GM19467 (cell line): ENCODE measurements around the gene DLG2.

ENCODE experiments used
- ATAC-seq: cut with Tn5 transposase; IDR thresholded peaks from one replicate; pipeline ENCODE4 v1.9.1; 2021; ENCODE audit warnings: mild to moderate bottlenecking, moderate library complexity; ENCODE audit not compliant: unreplicated experiment

DLG2 gene

DNA sequence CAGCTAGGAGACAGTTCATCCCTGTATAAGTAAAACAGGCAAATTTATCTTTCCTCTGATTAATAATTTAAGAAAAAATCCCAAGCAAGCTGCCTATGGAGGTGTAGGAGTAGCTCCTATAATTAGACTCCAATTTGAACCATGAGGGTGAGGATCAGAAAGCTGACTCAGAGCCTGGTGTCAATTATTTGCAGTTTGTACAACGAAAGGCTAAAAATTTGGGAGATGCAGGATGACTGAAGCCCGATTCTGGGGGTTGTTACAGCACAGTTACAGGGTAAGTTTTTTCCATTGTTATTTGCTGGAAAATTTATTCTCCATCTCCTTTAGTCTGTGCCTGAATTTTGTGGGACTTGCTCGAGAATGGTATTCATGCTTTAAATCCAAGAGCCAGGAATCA lies 1981.6 kb downstream of the DLG2 start:
- ATAC-seq = no peak

- no peak for ATAC-seq
These were observed 1984.0 kb downstream of the DLG2 start for GRCh38 chr11:83643115-83643514.

- no peak for ATAC-seq
These were observed 1984.6 kb downstream of the DLG2 start for GRCh38 chr11:83642500-83642899.

- no peak for ATAC-seq
These were observed 1985.6 kb downstream of the DLG2 start for GRCh38 chr11:83641511-83641910.

DNA sequence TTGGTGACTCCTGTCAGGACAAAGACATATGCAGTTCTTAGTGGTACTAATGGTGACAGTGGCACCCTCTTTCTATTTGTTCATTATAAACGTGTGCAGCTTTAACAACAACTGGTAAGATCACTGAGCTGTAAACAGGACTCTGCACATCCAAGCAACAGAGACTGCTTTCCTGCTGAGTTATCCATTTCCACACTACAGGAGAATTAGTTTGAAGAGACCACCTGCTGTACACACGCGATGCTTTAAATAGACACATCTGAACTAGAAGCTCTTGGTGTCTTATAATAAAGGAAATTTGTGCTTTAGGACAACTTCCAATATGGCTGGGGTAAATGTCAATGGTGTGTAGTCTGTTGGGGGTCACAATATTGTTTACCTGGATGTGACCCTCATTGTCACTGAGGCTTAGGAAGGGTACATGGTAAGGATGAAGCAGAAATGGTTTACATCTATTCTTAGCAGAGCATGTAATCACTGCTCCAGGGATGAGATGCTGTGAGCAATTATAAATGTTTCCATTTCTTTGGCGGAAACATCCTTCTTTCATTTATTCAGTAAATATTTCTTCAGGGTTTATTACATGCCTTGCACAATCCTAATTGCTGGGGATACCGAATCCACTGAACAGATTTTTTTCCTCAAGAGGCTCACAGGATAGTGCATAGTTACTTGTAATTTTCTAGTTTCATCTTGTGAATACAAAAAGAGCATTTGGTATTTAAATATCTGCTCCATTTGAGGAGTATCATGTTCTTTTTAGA lies 1987.0 kb downstream of the DLG2 start:
- no peak for ATAC-seq

DNA sequence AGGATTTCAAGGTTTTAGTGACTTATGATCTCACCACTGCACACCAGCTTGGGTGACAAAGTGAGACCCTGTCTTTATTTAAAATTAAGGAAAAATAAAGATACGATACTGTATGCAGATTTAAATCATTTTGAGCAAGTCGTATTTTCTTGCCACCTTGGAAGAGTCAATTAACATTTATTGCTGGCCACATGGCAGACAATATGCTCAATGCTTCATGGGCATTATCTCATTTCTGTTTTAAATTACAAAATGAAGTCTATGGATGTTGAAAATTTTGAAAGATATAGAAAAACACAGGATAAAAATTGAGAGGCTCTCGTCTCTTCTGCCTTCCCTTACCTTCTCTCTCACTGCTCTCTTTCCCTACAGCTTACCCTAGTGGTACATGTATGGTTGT lies 1992.0 kb downstream of the DLG2 start:
- no peak for ATAC-seq

- no peak for ATAC-seq
These were observed 1996.9 kb downstream of the DLG2 start for GRCh38 chr11:83630211-83630610.

- ATAC-seq = no peak
These were observed 1997.4 kb downstream of the DLG2 start for GRCh38 chr11:83629775-83630174.

- no peak for ATAC-seq
These were observed 1998.4 kb downstream of the DLG2 start for GRCh38 chr11:83628622-83629355.

DNA sequence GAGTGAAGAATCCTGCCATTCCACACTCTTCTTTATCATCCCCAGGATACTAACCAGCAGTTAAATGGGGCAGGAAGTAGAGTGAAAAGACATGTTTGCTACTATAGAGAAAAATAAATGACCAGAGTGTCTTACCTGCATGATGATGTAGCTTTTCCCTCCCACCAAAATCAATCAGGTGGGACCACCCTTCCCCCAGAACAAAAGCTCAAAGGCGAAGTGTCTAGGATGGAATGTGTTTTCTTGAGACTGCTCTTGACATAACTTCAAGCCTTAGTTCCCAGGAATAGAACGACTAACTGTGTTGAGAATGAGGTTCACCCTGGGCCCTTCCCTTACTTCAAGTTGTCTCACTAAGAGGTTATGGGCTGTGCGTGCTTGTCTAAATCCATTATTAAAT lies 2001.8 kb downstream of the DLG2 start:
- no peak for ATAC-seq

DNA sequence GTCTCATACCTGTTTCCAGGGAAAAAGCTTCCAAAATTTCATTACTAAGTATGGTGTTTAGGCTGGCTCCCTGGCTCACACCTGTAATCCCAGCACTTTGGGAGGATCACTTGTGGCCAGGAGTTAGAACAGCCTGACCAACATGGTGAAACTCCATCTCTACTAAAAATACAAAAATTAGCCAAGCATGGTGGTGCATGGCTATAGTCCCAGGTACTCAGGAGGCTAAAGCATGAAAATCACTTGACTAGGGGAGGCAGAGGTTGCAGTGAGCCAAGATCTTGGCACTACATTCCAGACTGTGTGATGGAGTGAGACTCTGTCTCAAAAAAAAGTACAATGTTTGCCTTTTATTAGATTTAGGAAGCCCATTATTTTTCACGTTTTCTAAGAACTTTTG lies 2009.5 kb downstream of the DLG2 start:
- no peak for ATAC-seq

DNA sequence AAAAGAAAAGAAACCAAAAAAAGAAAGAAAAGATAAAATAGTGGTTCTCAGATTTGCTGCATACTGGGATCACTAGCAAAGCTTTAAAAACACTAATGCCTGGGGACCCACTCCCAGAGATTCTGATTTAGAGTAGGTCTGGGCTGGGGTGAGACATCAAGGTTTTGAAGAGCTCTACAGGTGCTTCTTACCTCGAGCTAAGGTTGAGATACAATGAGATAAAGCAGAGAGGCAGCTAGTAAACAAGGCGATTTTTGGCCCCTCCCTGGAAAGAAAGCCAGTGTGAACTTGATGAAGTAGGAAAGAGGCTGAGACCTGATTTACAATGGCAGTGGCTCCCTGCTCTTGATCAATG lies 2013.4 kb downstream of the DLG2 start:
- ATAC-seq = peak; percentile 30

- peak; percentile 75 for ATAC-seq
These were observed 2014.0 kb downstream of the DLG2 start for GRCh38 chr11:83612891-83613766.

GRCh38 chr11:83611600-83611999 lies 2015.5 kb downstream of the DLG2 start:
- ATAC-seq = no peak

DNA sequence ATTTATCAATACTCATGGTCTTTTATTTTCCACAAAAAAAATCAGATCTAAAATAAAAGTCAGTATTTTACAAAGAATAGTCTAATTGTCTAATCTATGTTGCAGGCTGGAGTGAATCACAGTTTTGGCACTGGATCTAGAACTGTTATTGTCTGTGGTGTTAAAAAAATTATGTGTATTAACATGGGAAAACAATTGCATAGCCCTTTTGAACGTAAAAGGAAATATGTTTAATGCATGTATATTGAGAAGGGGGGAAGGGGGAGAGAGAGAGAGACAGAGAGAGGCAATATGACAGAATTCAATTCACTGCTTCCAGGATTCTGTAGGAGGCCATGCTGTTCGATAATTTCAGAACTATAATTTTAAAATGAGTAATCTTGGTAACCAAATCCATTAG lies 2016.1 kb downstream of the DLG2 start:
- no peak for ATAC-seq

GRCh38 chr11:83609191-83609590 lies 2018.0 kb downstream of the DLG2 start:
- no peak for ATAC-seq

GRCh38 chr11:83608571-83608970 lies 2018.6 kb downstream of the DLG2 start:
- no peak for ATAC-seq

DNA sequence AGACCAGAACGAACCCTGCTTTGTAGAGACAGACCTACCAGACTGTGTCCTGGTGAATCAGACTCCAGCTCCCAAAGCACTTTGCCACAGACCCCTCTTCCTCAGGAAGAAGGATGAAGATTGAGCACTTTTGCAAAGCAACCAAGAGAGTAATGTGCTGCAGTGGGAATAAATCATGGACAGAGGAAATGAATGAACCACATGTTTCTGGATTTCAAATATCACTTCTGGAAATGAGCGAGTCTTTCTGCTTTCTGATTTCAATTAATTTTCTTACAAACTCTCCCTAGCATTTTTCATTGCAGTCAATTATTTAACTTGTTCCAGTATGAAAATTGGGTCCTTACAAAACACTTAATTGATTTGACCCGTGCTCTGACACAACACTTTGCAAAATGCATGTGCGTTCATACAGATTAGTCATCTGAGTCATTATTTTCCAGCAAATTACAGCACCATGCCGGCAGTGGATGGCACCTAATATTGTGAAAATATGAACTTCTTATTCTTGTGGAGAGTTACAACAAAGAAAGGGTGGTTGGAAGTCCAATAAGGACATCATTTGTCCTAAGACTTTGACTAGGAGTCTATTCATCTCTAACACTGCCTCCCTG lies 2025.1 kb downstream of the DLG2 start:
- no peak for ATAC-seq

- no peak for ATAC-seq
These were observed 2025.8 kb downstream of the DLG2 start for GRCh38 chr11:83601201-83601913.

GRCh38 chr11:83600661-83601060 lies 2026.5 kb downstream of the DLG2 start:
- no peak for ATAC-seq

GRCh38 chr11:83599066-83599465 lies 2028.1 kb downstream of the DLG2 start:
- ATAC-seq = no peak
